GM19467 (cell line): ENCODE results near the gene LMOD1.

ENCODE experiments used
- ATAC-seq: cut with Tn5 transposase; IDR thresholded peaks from one replicate; pipeline ENCODE4 v1.9.1; 2021; ENCODE audit warnings: mild to moderate bottlenecking, moderate library complexity; ENCODE audit not compliant: unreplicated experiment

Gene LMOD1

DNA sequence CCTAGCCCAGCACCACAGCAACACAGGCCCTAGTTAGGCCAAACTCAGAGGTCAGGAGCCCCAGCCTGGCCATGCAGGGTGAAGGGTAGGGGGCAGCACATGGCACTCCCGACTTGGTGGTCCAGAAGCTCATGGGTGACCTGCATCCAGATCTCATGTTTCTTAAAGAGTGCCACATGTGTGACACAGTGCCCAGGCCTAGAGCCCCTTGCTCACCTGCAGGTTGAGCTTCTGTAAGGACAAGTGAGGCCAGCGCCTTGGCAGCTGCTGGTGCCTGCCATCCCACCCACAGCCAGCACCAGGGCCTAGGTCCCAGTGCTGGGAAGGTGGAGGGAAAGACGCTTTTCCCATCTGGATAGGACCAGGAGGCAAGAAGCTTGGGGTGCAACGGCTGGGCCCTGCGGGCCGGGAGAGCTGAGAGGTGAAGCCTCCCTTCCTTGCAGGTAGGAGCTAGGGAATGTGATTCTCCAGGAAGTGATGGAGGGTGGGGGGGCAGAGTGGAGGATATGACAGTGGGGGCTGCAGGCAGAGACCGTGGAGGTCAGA is 51.2 kb downstream of the LMOD1 start:
- no peak for ATAC-seq

DNA sequence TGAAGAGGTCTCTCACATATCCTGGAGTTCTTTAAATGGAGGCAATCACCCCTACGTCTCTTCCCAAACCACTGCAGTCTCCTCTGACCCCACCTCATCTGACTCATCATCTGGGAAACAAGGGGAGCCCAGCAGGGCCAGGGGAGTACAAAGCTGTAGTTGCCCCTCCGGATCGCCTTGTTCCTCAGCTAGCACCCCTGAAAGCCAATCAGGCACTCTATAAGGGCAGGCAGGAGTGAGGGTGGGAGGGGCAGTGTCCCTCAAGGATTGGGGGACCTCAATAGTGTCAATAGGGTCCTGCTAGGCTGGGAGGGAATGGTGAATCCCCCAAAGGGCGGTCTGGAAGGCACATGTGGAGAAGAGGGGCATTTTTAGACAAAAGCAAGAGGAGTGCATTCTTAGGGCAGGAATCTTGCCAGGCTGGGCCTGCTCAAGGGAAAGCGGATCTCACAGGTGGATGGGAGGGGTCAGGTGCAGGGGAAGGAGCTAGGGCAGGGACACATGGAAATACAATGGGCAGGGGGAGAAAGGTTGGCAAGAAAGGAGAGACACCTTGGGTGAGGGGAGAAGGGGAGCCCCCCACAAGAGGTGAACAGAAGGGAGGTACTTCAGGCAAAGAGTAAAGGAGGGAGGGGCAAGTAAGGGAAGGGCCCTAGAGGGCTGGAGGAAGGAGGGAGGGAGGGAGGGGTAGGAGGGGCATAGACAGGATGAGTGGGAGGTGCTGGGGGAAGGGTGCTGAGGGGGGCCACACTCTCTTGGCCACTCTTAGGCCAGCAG is 51.8 kb downstream of the LMOD1 start:
- no peak for ATAC-seq

GRCh38 chr1:201893431-201893830 is 52.9 kb downstream of the LMOD1 start:
- no peak for ATAC-seq

DNA sequence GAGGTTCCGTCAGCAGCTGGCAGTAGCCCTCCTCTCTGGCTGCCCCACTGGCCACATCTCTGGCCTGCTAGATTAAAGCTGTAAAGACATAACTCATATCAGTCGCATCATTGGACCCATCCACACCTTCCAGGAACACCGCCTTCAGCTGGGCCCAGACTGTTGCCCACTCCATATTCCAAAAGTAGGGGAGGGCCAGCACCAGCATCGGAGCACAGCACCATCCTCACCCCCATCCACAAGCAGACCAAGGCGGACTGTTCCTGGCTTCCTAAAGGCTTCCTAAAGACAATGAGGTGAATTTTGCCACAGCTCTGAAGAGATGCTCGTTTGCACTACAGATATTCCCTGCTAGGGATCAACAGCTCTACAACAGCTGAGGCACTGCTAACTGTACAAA is 54.1 kb downstream of the LMOD1 start:
- no peak for ATAC-seq

DNA sequence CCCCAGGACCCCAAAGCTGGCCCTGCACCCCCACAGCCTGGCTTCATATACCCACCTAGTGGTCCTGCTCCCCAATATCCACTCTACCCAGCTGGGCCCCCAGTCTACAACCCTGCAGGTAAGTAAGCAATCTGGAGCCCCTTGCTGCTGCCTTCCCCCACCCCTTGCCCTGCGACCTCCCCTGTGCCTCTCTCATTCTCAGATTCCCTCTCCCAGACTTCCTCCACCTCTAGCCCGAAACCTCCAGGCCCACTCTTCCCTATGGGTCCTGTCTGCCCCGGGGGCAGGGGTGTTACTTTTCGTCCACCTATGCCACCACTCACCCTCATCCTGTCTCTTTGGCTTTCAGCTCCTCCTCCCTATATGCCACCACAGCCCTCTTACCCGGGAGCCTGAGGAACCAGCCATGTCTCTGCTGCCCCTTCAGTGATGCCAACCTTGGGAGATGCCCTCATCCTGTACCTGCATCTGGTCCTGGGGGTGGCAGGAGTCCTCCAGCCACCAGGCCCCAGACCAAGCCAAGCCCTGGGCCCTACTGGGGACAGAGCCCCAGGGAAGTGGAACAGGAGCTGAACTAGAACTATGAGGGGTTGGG is 54.8 kb downstream of the LMOD1 start:
- ATAC-seq: no peak

GRCh38 chr1:201890806-201891450 is 55.4 kb downstream of the LMOD1 start:
- ATAC-seq: no peak

DNA sequence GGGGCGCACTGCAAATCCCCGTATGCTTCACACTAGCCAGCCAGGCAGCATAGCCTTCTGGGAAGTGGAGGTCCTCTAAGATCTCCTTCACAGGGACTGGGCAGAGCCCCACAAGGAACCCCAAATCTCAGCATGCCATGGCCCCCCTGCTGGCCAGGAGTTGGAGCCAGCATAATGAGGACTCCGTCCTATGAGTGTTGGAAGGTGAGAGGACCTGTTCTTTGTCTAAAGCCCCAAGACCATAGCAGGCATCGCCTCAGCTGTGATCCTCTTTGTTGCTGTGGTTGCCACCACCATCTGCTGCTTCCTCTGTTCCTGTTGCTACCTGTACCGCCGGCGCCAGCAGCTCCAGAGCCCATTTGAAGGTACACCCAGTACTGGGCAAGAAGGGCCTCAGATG is 56.1 kb downstream of the LMOD1 start:
- ATAC-seq: no peak

GRCh38 chr1:201889090-201889968 is 57.0 kb downstream of the LMOD1 start:
- ATAC-seq: no peak

DNA sequence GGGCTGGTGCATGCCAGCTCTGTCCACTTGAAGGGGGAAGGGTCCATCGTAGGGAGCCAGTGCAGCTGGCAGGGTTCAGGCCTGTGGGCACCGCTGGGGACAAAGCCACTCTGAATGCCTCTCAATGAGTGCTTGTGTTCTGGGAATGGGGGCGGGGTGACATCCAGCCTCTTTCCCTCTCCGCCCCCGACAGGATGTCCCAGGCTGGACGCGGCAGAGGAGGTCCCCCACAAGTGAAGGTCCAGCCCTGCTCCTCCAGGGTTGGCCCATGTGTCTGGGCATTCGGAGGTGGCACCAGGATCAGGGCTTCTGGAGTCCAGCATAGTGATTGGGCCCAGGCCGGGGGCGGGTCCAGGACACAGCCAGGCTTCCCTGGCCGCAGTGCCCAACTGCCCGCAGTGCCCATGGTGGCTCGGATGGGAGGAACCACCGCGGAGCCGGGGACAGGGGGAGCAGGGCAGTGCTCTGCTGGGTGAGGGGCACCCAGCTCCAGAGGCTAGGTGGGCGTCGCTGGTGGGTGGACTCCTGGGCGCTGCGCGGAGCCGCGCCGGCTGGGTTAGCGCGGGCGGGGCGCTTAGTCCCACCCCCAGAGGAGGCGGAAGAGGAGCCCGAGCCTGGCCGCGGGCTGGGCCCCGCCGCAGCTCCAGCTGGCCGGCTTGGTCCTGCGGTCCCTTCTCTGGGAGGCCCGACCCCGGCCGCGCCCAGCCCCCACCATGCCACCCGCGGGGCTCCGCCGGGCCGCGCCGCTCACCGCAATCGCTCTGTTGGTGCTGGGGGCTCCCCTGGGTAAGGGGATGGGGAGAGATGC is 57.9 kb downstream of the LMOD1 start, which contains the start of gene SHISA4:
Gene SHISA4, plus strand, starts transcription at position 617 of the 808 bp plus-strand sequence. Its CDS starts 97 bp downstream, at position 714.
- no peak for ATAC-seq

- no peak for ATAC-seq
Measured at GRCh38 chr1:201887116-201887866, 59.1 kb downstream of the LMOD1 start.

- no peak for ATAC-seq
Measured at GRCh38 chr1:201886103-201886885, 60.1 kb downstream of the LMOD1 start.

GRCh38 chr1:201885531-201886075 is 60.7 kb downstream of the LMOD1 start:
- ATAC-seq: no peak

DNA sequence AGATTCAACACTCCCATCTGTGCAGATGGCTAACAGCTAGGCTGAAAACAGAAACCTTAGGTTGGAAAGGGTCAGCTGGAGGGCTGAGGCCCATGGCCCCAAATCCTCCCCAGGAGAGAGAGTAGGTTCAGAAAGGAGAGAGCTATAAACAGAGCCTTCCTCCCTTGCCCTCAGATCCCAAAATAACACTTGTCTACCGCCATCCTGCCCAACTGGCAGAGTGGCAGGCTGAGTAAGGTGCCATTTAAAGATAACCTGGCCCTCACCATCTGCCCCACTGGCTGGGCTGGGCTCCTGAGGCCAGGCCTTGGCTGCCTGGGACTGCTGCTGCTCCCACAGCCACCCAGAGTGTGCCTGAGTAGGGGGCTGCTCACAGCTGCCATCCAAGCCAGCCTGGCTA is 61.9 kb downstream of the LMOD1 start:
- ATAC-seq: no peak

GRCh38 chr1:201883786-201884185 is 62.6 kb downstream of the LMOD1 start:
- no peak for ATAC-seq

DNA sequence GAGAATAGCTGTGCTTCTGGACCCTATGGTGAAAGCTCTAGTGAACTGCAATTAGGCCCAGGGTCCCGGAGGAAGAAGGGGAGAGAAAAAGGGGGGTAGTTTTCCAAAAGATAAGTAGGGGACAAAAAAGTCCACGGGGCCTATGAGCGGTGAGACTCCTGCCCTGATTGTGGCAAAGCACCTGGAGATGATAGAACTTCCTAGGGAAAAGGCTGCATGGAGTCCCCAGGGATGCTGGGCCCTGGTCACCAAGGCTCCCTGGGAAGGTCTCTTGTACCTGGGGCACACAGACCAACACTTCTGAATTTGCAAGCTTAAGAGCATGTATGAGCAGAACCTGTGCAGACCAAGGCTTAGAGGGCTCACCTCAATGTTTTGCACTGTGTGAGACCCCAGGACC is 63.1 kb downstream of the LMOD1 start:
- ATAC-seq: no peak

- ATAC-seq: no peak
Measured at GRCh38 chr1:201882665-201883132, 63.6 kb downstream of the LMOD1 start.

DNA sequence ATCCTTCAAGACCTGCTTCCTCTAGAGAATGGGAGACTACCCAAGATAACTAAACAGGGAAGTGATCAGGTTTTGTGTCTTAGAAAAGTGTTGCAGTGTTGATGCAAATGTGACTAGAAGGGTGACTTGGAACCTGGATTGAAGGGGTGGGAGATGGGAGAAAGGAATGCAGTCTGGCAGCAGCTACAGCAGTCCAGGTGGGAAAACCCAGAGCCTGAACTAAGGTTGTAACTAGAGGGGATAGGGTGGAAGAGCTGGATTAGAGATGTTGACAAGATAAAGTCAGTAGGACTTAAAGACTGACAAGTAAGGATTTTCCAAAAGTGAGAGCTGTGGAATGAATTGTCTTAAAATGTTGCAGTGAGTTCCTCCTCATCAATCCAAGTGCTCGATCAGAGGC is 64.7 kb downstream of the LMOD1 start:
- ATAC-seq: no peak

GRCh38 chr1:201880928-201881571 is 65.3 kb downstream of the LMOD1 start:
- ATAC-seq: no peak
